Breast epithelium (tissue), 4 donors: Measurements from ENCODE around the gene SLC41A3. TPM values are rescaled to one million over a fixed set of nuclear protein-coding genes. Genes with fewer than 3 reads are reported as not detected.
"Not testable (repeated sequence)": the region's sequence is repeated elsewhere in the genome, so short reads cannot be mapped to it uniquely, and the experiment has no call there.

Source experiments
- DNase-seq, 2 donors: peaks; one replicate each; pipeline ENCODE4 v3.0.0-alpha.2; 2019; ENCODE audit warnings: low spot score in 2 of 2
- H3K27ac ChIP-seq, 2 donors: fragments of 200-600 bp; sonication (generic) in 1 of 2; one replicate each; pipeline ENCODE4 v1.5.1; 2016 to 2019; ENCODE audit warnings: mild to moderate bottlenecking in 1 of 2
- H3K27me3 ChIP-seq, 2 donors: fragments of 200-600 bp; sonication (generic) in 1 of 2; one replicate each; pipeline versions ENCODE4 v1.5.1 to v1.6.0; 2017 to 2019; ENCODE audit warnings: control low read depth in 1 of 2, mild to moderate bottlenecking in 1 of 2
- H3K36me3 ChIP-seq: fragments of 200-600 bp; one replicate; pipeline ENCODE4 v1.5.1; 2019
- H3K4me1 ChIP-seq, 2 donors: fragments of 200-600 bp; sonication (generic); one replicate each; pipeline ENCODE4 v1.5.1; 2016 to 2019; ENCODE audit warnings: control low read depth in 1 of 2
- H3K4me3 ChIP-seq, 3 donors: fragments of 200-600 bp; sonication (generic); 1 replicate in 2 of 3; 2 replicates in 1 of 3; pipeline ENCODE4 v1.5.1; 2016 to 2019; ENCODE audit warnings: mild to moderate bottlenecking in 3 of 3, moderate library complexity in 2 of 3
- H3K9me3 ChIP-seq, 2 donors: fragments of 200-600 bp; sonication (generic) in 1 of 2; one replicate each; pipeline ENCODE4 v1.5.1; 2016 to 2019; ENCODE audit warnings: control low read depth in 1 of 2
- CTCF ChIP-seq, 3 donors: fragments of 450-650 bp; IDR thresholded peaks; one replicate each; pipeline ENCODE4 v1.5.1; 2016 to 2017; ENCODE audit warnings: antibody characterized with exemption in 3 of 3, mild to moderate bottlenecking in 3 of 3, moderate library complexity in 3 of 3
- POLR2A ChIP-seq: fragments of 450-650 bp; IDR thresholded peaks from one replicate; pipeline ENCODE4 v1.6.1; 2016; ENCODE audit warnings: antibody characterized with exemption, mild to moderate bottlenecking, moderate library complexity
- POLR2AphosphoS5 ChIP-seq, 3 donors: sonication (generic); formaldehyde crosslinking; IDR thresholded peaks; one replicate each; pipeline ENCODE4 v1.6.1; 2017; ENCODE audit warnings: antibody characterized with exemption in 3 of 3
- intact Hi-C: fragments of 100-400 bp; cut with DNase I; formaldehyde crosslinking; loops from one replicate; pipeline ENCODE4 v1.15.1; 2023; ENCODE audit warnings: low total_unique reads
- total RNA-seq, 3 donors: library from RNA; depleted of rRNA; stranded (reverse); fragments of >200 nt; gene quantifications; one replicate each; pipeline ENCODE4 v1.1.0, GENCODE V29; 2016

SLC41A3 gene
- total RNA-seq, 3 donors from 2014 or later: 42.6 to 53.7 (median 50.1) TPM

DNA sequence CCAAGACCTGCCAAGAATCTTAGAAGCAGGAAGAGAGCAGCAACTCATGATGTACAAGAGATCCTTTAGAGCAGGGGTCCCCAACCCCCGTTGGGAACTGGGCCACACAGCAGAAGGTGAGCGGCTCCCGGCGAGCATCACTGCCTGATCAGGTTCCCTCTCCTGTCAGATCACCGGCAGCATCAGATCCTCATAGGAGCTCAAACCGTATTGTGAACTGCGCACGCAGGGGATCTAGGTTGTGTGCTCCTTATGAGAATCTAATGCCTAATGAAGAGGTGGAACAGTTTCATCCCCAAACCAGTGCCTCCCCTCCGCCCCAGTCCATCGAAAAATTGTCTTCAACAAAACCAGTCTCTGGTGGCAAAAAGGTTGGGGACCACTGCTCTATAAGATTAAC, 13.8 kb downstream of the SLC41A3 start:
- no peak for DNase-seq
- Histone ChIP-seq H3K4me1 (no peaks in the 10 kb centered on the region), H3K9me3 (peaks cover 0 to 4% of the 10 kb centered on the region in 2 donors), H3K36me3 (no peaks in the 10 kb centered on the region), H3K4me3 (no peak overlapping the region), H3K27ac (no peak overlapping the region), H3K27me3 (no peaks in the 10 kb centered on the region)
- no peak for TF ChIP-seq POLR2A
- TF ChIP-seq POLR2AphosphoS5 (IDR thresholded peaks at IDR 0.05): no peak
- no peak for TF ChIP-seq CTCF (IDR thresholded peaks at IDR 0.05)
- intact Hi-C loops: no loop called here

DNA sequence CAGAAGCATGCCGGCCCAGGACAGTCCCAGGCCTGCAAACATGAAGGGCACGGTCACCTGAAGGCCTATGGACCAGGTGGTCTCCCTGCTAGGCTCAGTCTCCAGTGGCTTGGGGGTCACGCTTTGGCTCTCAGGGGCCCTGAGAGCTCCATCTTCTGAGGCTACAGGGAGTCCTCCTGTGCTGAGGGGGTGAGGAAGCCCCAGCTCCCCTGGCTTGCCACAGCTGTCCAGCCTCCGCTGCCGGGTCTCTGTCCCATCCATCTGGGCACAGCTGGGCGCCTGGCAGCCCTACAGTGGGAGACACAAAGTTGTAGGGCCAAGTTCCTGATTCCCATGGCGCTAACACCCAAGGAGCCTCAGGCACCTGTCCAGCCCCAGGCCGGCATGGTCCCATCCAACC, 16.0 kb downstream of the SLC41A3 start:
- Histone ChIP-seq H3K9me3 (peaks cover 0 to 2% of the 10 kb centered on the region in 2 donors), H3K36me3 (no peaks in the 10 kb centered on the region), H3K27me3 (no peaks in the 10 kb centered on the region), H3K4me1 (no peaks in the 10 kb centered on the region), H3K4me3 (no peak overlapping the region), H3K27ac (no peak overlapping the region)
- intact Hi-C loops: no loop called here
- TF ChIP-seq POLR2A: no peak
- no peak for TF ChIP-seq POLR2AphosphoS5 (IDR thresholded peaks at IDR 0.05)
- no peak for TF ChIP-seq CTCF (IDR thresholded peaks at IDR 0.05)
- no peak for DNase-seq

- intact Hi-C loops, H3K27me3 ChIP-seq, H3K4me3 ChIP-seq, H3K9me3 ChIP-seq, H3K27ac ChIP-seq, DNase-seq, H3K36me3 ChIP-seq, H3K4me1 ChIP-seq: not testable (repeated sequence)
These were observed 17.2 kb downstream of the SLC41A3 start for GRCh38 chr3:126066676-126067075.

GRCh38 chr3:126065876-126066275, 18.0 kb downstream of the SLC41A3 start:
- Histone ChIP-seq H3K27ac (no peak overlapping the region), H3K27me3 (no peaks in the 10 kb centered on the region), H3K36me3 (no peaks in the 10 kb centered on the region), H3K9me3 (no peaks in the 10 kb centered on the region), H3K4me1 (no peaks in the 10 kb centered on the region), H3K4me3 (no peak overlapping the region)
- no peak for DNase-seq
- TF ChIP-seq POLR2AphosphoS5 (IDR thresholded peaks at IDR 0.05): no peak
- TF ChIP-seq CTCF (IDR thresholded peaks at IDR 0.05): no peak
- TF ChIP-seq POLR2A: no peak
- intact Hi-C loops: no loop called here

DNA sequence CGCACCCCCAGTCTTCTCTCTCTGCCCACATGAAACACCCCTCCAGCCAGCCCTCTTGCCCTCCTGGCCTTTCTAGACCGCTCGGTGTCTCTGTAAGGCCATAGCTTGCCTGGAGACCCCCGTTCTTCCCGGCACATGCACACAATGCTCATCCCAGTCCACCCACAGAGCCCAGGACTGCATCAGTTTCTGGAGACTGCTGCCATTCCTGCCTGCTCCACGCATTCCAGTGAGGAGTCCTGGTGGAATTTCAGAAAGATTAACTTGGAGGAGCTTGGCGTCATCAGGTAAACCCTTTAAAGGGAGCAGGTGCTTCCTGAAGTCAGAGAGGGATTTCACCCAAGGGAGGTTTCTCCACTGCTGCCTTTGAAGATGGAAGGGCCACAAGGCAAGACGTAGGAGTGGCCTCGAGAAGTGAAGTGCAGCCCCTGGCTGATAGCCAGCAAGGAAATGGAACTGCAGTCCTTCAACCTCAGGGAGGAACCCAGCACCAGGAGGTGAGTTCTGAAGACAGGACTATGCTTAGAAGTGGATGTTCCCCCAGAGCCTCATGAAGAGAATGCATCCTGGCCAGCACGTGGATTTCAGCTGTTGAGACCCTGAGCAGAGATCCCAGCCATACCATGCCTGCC, 19.2 kb downstream of the SLC41A3 start:
- TF ChIP-seq POLR2A (no peak), CTCF (IDR thresholded peaks at IDR 0.05) (no peak), POLR2AphosphoS5 (IDR thresholded peaks at IDR 0.05) (no peak)
- no peak overlapping the region for H3K4me3 ChIP-seq
- DNase-seq: no peak
- no peaks in the 10 kb centered on the region for H3K4me1 ChIP-seq
- H3K27me3 ChIP-seq: no peaks in the 10 kb centered on the region
- H3K36me3 ChIP-seq: no peaks in the 10 kb centered on the region
- no peak overlapping the region for H3K27ac ChIP-seq
- intact Hi-C loops: no loop called here
- no peaks in the 10 kb centered on the region for H3K9me3 ChIP-seq
